H9 (cell line): ENCODE results near the gene LRFN2. TPM values are rescaled to one million over a fixed set of nuclear protein-coding genes. Genes with fewer than 3 reads are reported as not detected.

Experiments
- DNase-seq: peaks from one replicate; pipeline ENCODE4 v3.0.0-alpha.2; 2017
- H2AFZ ChIP-seq: one replicate; pipeline ENCODE4 v1.6.1; 2013; ENCODE audit warnings: mild to moderate bottlenecking, low read length, control low read depth, moderate library complexity
- H2AK5ac ChIP-seq: 2 replicates; pipeline ENCODE4 v1.6.1; 2013; ENCODE audit warnings: low read length, control low read depth, mixed read lengths; ENCODE audit not compliant: insufficient read length
- H2BK120ac ChIP-seq: one replicate; pipeline ENCODE4 v1.6.1; 2013; ENCODE audit warnings: low read depth, mild to moderate bottlenecking, low read length, control low read depth, inconsistent platforms; ENCODE audit not compliant: poor library complexity, severe bottlenecking
- H2BK12ac ChIP-seq: 2 replicates; pipeline ENCODE4 v1.6.1; 2013; ENCODE audit warnings: low read length, control low read depth, mixed read lengths, low read depth; ENCODE audit not compliant: insufficient read length
- H2BK15ac ChIP-seq: 2 replicates; pipeline ENCODE4 v1.6.1; 2013; ENCODE audit warnings: low read depth, low read length, control low read depth
- H2BK20ac ChIP-seq: one replicate; pipeline ENCODE4 v1.6.1; 2013; ENCODE audit warnings: low read depth, mild to moderate bottlenecking, low read length, control low read depth, inconsistent platforms; ENCODE audit not compliant: poor library complexity, severe bottlenecking
- H2BK5ac ChIP-seq: 2 replicates; pipeline ENCODE4 v1.6.1; 2013; ENCODE audit warnings: low read length, control low read depth, mixed read lengths; ENCODE audit not compliant: insufficient read length
- H3K14ac ChIP-seq: 2 replicates; pipeline ENCODE4 v1.6.1; 2013; ENCODE audit warnings: low read length, control low read depth; ENCODE audit not compliant: insufficient read depth
- H3K18ac ChIP-seq: 2 replicates; pipeline ENCODE4 v1.6.1; 2013; ENCODE audit warnings: low read depth, mild to moderate bottlenecking, mixed read lengths, low read length, control low read depth; ENCODE audit not compliant: insufficient read length
- H3K23ac ChIP-seq: 2 replicates; pipeline ENCODE4 v1.6.1; 2013; ENCODE audit warnings: low read length, control low read depth, mixed read lengths, low read depth; ENCODE audit not compliant: insufficient read length
- H3K23me2 ChIP-seq: 2 replicates; pipeline ENCODE4 v1.6.1; 2013; ENCODE audit warnings: low read depth, mild to moderate bottlenecking, mixed read lengths, low read length, control low read depth; ENCODE audit not compliant: insufficient read length, poor library complexity, severe bottlenecking
- H3K27ac ChIP-seq: 2 replicates; pipeline ENCODE4 v1.5.1; 2013; ENCODE audit warnings: low read length, control low read depth, mixed read lengths, low read depth; ENCODE audit not compliant: insufficient read length
- H3K27me3 ChIP-seq: 2 replicates; pipeline ENCODE4 v1.6.1; 2013; ENCODE audit warnings: low read length, control low read depth, inconsistent platforms; ENCODE audit not compliant: insufficient read depth
- H3K4ac ChIP-seq: 2 replicates; pipeline ENCODE4 v1.6.1; 2013; ENCODE audit warnings: low read depth, mild to moderate bottlenecking, control low read depth, inconsistent platforms, low read length, moderate library complexity
- H3K4me1 ChIP-seq: 2 replicates; pipeline ENCODE4 v1.6.1; 2013; ENCODE audit warnings: low read length, control low read depth, inconsistent platforms; ENCODE audit not compliant: insufficient read depth
- H3K4me2 ChIP-seq: 2 replicates; pipeline ENCODE4 v1.6.1; 2013; ENCODE audit warnings: low read length, control low read depth, mixed read lengths; ENCODE audit not compliant: insufficient read length, insufficient read depth
- H3K56ac ChIP-seq: 2 replicates; pipeline ENCODE4 v1.6.1; 2013; ENCODE audit warnings: low read depth, mild to moderate bottlenecking, mixed read lengths, low read length, control low read depth; ENCODE audit not compliant: insufficient read length
- H3K79me1 ChIP-seq: 2 replicates; pipeline ENCODE4 v1.6.1; 2013; ENCODE audit warnings: low read depth, mild to moderate bottlenecking, moderate library complexity, low read length, control low read depth, inconsistent platforms; ENCODE audit not compliant: insufficient read depth, poor library complexity, severe bottlenecking
- H3K79me2 ChIP-seq: 2 replicates; pipeline ENCODE4 v1.6.1; 2013; ENCODE audit warnings: low read length, control low read depth, inconsistent platforms; ENCODE audit not compliant: insufficient read depth
- H3K9ac ChIP-seq: 2 replicates; pipeline ENCODE4 v1.6.1; 2013; ENCODE audit warnings: low read length, control low read depth, mixed read lengths; ENCODE audit not compliant: insufficient read length; ENCODE audit errors: extremely low read depth
- H3K9me3 ChIP-seq: one replicate; pipeline ENCODE4 v1.6.1; 2013; ENCODE audit warnings: low read depth, low read length, inconsistent platforms; ENCODE audit not compliant: control insufficient read depth
- H3T11ph ChIP-seq: one replicate; pipeline ENCODE4 v1.6.1; 2013; ENCODE audit warnings: mild to moderate bottlenecking, low read length, control low read depth, inconsistent platforms
- H4K20me1 ChIP-seq: one replicate; pipeline ENCODE4 v1.6.1; 2013; ENCODE audit not compliant: control insufficient read depth, insufficient read length, insufficient read depth
- H4K5ac ChIP-seq: 2 replicates; pipeline ENCODE4 v1.6.1; 2013; ENCODE audit warnings: low read depth, mild to moderate bottlenecking, mixed read lengths, low read length, control low read depth; ENCODE audit not compliant: insufficient read length
- H4K8ac ChIP-seq: replicated peaks from 2 replicates; pipeline ENCODE4 v1.6.1; 2013; ENCODE audit warnings: low read length, control low read depth, mixed read lengths, low read depth; ENCODE audit not compliant: insufficient read length
- H4K91ac ChIP-seq: 2 replicates; pipeline ENCODE4 v1.6.1; 2013; ENCODE audit warnings: low read depth, mild to moderate bottlenecking, moderate library complexity, mixed read lengths, low read length, control low read depth; ENCODE audit not compliant: insufficient read length
- H3K27ac Mint-ChIP-seq, 3 experiments: 2 replicates in 2 of 3; 3 replicates in 1 of 3; pipeline ENCODE4 v1.8.0; 2020 to 2021; ENCODE audit warnings: mixed read lengths in 3 of 3, mild to moderate bottlenecking in 1 of 3, moderate library complexity in 1 of 3
- H3K27me3 Mint-ChIP-seq: 2 replicates; pipeline ENCODE4 v1.8.0; 2021; ENCODE audit warnings: low read depth, mild to moderate bottlenecking, moderate library complexity, mixed read lengths
- H3K36me3 Mint-ChIP-seq, 3 experiments: 2 replicates in 2 of 3; 3 replicates in 1 of 3; pipeline ENCODE4 v1.8.0; 2020 to 2021; ENCODE audit warnings: low read depth in 3 of 3, mixed read lengths in 3 of 3; ENCODE audit not compliant: insufficient read depth in 1 of 3
- H3K4me1 Mint-ChIP-seq, 2 experiments: 2 replicates each; pipeline ENCODE4 v1.8.0; 2020; ENCODE audit warnings: mixed read lengths in 2 of 2
- H3K4me3 Mint-ChIP-seq, 2 experiments: 2 replicates in 1 of 2; 3 replicates in 1 of 2; pipeline ENCODE4 v1.8.0; 2020 to 2021; ENCODE audit warnings: mild to moderate bottlenecking in 2 of 2, mixed read lengths in 2 of 2, moderate library complexity in 1 of 2
- H3K9me3 Mint-ChIP-seq, 2 experiments: 2 replicates in 1 of 2; 3 replicates in 1 of 2; pipeline ENCODE4 v1.8.0; 2020; ENCODE audit warnings: mild to moderate bottlenecking in 2 of 2, mixed read lengths in 2 of 2, moderate library complexity in 1 of 2
- CTCF ChIP-seq: fragments of 200-600 bp; sonication (generic); conservative IDR thresholded peaks from 3 replicates; pipeline ENCODE4 v1.8.0; 2021; ENCODE audit warnings: antibody characterized with exemption, mild to moderate bottlenecking
- WGBS: extraction: QIAGEN DNeasy Blood & Tissue Kit; methylation state at CpG from one replicate; pipeline ENCODE4 v1.1.7; 2013; ENCODE audit warnings: missing lambda C conversion rate, low lambda C conversion rate, mixed read lengths; ENCODE audit not compliant: insufficient read length; ENCODE audit errors: extremely low coverage; 5-methylcytosine and 5-hydroxymethylcytosine counted together
- total RNA-seq: library from RNA; stranded (reverse); gene quantifications from 2 replicates; pipeline ENCODE4 v1.2.1, GENCODE V29; 2021

Gene LRFN2
- total RNA-seq, 1 experiment from 2014 or later, result 0.11 TPM

GRCh38 chr6:40536442-40536841 is 50.7 kb downstream of the LRFN2 start:
- no peak overlapping the region for H2AFZ ChIP-seq
- no peaks in the 10 kb centered on the region for H3K9me3 ChIP-seq
- H2BK15ac ChIP-seq, result no peak overlapping the region
- Mint-ChIP-seq H3K27ac (no peak overlapping the region), H3K36me3 (no peaks in the 10 kb centered on the region; a peak in 1 of 7 replicates), H3K27me3 (peaks cover 8% of the 10 kb centered on the region), H3K4me1 (peaks cover 16 to 32% of the 10 kb centered on the region in 2 experiments), H3K4me3 (no peak overlapping the region), H3K9me3 (no peaks in the 10 kb centered on the region)
- H3K79me2 ChIP-seq, result no peaks in the 10 kb centered on the region
- no peaks in the 10 kb centered on the region for H3K4me1 ChIP-seq
- no peak overlapping the region for H3K9ac ChIP-seq
- DNase-seq, result peak; percentile 81
- no CpG with 5 or more reads among the region's 3 CpGs for WGBS
- no peaks in the 10 kb centered on the region for H3K23me2 ChIP-seq
- no peak overlapping the region for H2AK5ac ChIP-seq
- H3T11ph ChIP-seq, result no peak overlapping the region
- no peak overlapping the region for H3K23ac ChIP-seq
- H3K27ac ChIP-seq, result no peak overlapping the region
- peak; percentile 68; the same call in 2 of the 3 replicates for TF ChIP-seq CTCF
- no peak overlapping the region for H3K4ac ChIP-seq
- no peak overlapping the region for H3K4me2 ChIP-seq
- no peak overlapping the region for H2BK5ac ChIP-seq
- no peak overlapping the region for H4K5ac ChIP-seq
- no peak overlapping the region for H2BK12ac ChIP-seq
- H4K8ac ChIP-seq, result no peak overlapping the region
- no peak overlapping the region for H2BK120ac ChIP-seq
- no peaks in the 10 kb centered on the region for H3K27me3 ChIP-seq
- no peak overlapping the region for H2BK20ac ChIP-seq
- no peak overlapping the region for H4K91ac ChIP-seq
- no peak overlapping the region for H3K56ac ChIP-seq
- no peak overlapping the region for H3K14ac ChIP-seq
- H3K79me1 ChIP-seq, result no peaks in the 10 kb centered on the region
- no peak overlapping the region for H3K18ac ChIP-seq
- H4K20me1 ChIP-seq, result no peaks in the 10 kb centered on the region
